Measurements from ENCODE around the gene OR2W3. TPM values are rescaled to one million over a fixed set of nuclear protein-coding genes. Genes with fewer than 3 reads are reported as not detected.

The OR2W3 gene
- total RNA-seq, 1 experiment from 2014 or later, result not detected

- H3K4me2 ChIP-seq (ENCODE audit: low read length), result no peak overlapping the region
- BruUV-seq (replicated peaks), result no TSS peak
- no peaks in the 10 kb centered on the region for H4K20me1 ChIP-seq (ENCODE audit: insufficient read depth)
- ChIA-PET POLR2A (no interaction called here), CTCF (no interaction called here), RAD21 (ENCODE audit: low non-redundant PET in 1 of 2, low total read pairs in 2 of 2, uncharacterized antibody in 2 of 2, unreplicated experiment in 2 of 2) (no interaction called here)
- H3K36me3 ChIP-seq (ENCODE audit: control insufficient read depth in 1 of 2, insufficient read depth in 2 of 2, low read length in 2 of 2), result no peaks in the 10 kb centered on the region
- no peak overlapping the region for H3K9ac ChIP-seq (ENCODE audit: low read length)
- no peak overlapping the region for H3K4me3 ChIP-seq (replicated peaks in 1 of 2; ENCODE audit: low read depth in 1 of 2, low read length in 2 of 2)
- H3K79me2 ChIP-seq (ENCODE audit: insufficient read depth, low read length), result no peaks in the 10 kb centered on the region
- H2AFZ ChIP-seq (ENCODE audit: low read depth, low read length, poor library complexity, severe bottlenecking), result no peak overlapping the region
- no peak overlapping the region for H3K27ac ChIP-seq (ENCODE audit: low read depth, low read length)
- no peaks in the 10 kb centered on the region for H3K4me1 ChIP-seq (ENCODE audit: control insufficient read depth in 1 of 2, insufficient read depth in 2 of 2, low read length in 2 of 2)
- ATAC-seq (no peak), DNase-seq (ENCODE audit: low read depth, low spot score) (no peak)
- no peaks in the 10 kb centered on the region for H3K9me2 ChIP-seq (ENCODE audit: insufficient read depth)
- TF ChIP-seq EGR1 (IDR thresholded peaks at IDR 0.05; ENCODE audit: low read depth) (no peak), SRF (IDR thresholded peaks at IDR 0.05; ENCODE audit: low read depth) (no peak), TCF7L2 (IDR thresholded peaks at IDR 0.05; ENCODE audit: borderline replicate concordance, extremely low read depth, insufficient read depth, insufficient read length) (no peak)
- intact Hi-C loops (cut with micrococcal nuclease), result no loop called here
- no peaks in the 10 kb centered on the region for H3K27me3 ChIP-seq (ENCODE audit: insufficient read depth, low read length)
- H3K9me3 ChIP-seq (ENCODE audit: control insufficient read depth in 1 of 2, insufficient read depth in 1 of 2, low read depth in 1 of 2, low read length in 2 of 2), result peaks cover 0 to 5% of the 10 kb centered on the region in 2 experiments; a peak in 1 of 4 replicates
Measured at GRCh38 chr1:247935781-247936180, 40.4 kb downstream of the OR2W3 start.

- no peak overlapping the region for H3K27ac ChIP-seq (ENCODE audit: low read depth, low read length)
- no peaks in the 10 kb centered on the region for H3K27me3 ChIP-seq (ENCODE audit: insufficient read depth, low read length)
- H3K4me2 ChIP-seq (ENCODE audit: low read length), result no peak overlapping the region
- H3K79me2 ChIP-seq (ENCODE audit: insufficient read depth, low read length), result no peaks in the 10 kb centered on the region
- no peak overlapping the region for H2AFZ ChIP-seq (ENCODE audit: low read depth, low read length, poor library complexity, severe bottlenecking)
- DNase-seq (ENCODE audit: low read depth, low spot score) (no peak), ATAC-seq (no peak)
- ChIA-PET CTCF (no interaction called here), RAD21 (ENCODE audit: low non-redundant PET in 1 of 2, low total read pairs in 2 of 2, uncharacterized antibody in 2 of 2, unreplicated experiment in 2 of 2) (no interaction called here), POLR2A (no interaction called here)
- H3K9ac ChIP-seq (ENCODE audit: low read length), result no peak overlapping the region
- no peaks in the 10 kb centered on the region for H4K20me1 ChIP-seq (ENCODE audit: insufficient read depth)
- TF ChIP-seq ZFX (IDR thresholded peaks at IDR 0.05) (no peak), POLR2AphosphoS5 (IDR thresholded peaks at IDR 0.05; ENCODE audit: low read depth, low read length) (no peak), FOSL1 (IDR thresholded peaks at IDR 0.05; ENCODE audit: low read depth) (no peak), SRF (IDR thresholded peaks at IDR 0.05; ENCODE audit: low read depth) (no peak), ELF1 (IDR thresholded peaks at IDR 0.05; ENCODE audit: borderline replicate concordance, low read depth) (no peak), EZH2 (IDR thresholded peaks at IDR 0.05) (no peak)
- no peaks in the 10 kb centered on the region for H3K4me1 ChIP-seq (ENCODE audit: control insufficient read depth in 1 of 2, insufficient read depth in 2 of 2, low read length in 2 of 2)
- peaks cover 0 to 5% of the 10 kb centered on the region in 2 experiments; a peak in 1 of 4 replicates for H3K9me3 ChIP-seq (ENCODE audit: control insufficient read depth in 1 of 2, insufficient read depth in 1 of 2, low read depth in 1 of 2, low read length in 2 of 2)
- no peaks in the 10 kb centered on the region for H3K36me3 ChIP-seq (ENCODE audit: control insufficient read depth in 1 of 2, insufficient read depth in 2 of 2, low read length in 2 of 2)
- intact Hi-C loops (cut with micrococcal nuclease), result no loop called here
- no peaks in the 10 kb centered on the region for H3K9me2 ChIP-seq (ENCODE audit: insufficient read depth)
- no TSS peak for BruUV-seq (replicated peaks)
- no peak overlapping the region for H3K4me3 ChIP-seq (replicated peaks in 1 of 2; ENCODE audit: low read depth in 1 of 2, low read length in 2 of 2)
Measured at GRCh38 chr1:247936415-247936814, 41.0 kb downstream of the OR2W3 start.

All from HCT116 (cell line).